Skeletal muscle cell (primary cell): ENCODE results near the gene WDR73.
"Not testable (repeated sequence)": the region's sequence is repeated elsewhere in the genome, so short reads cannot be mapped to it uniquely, and the experiment has no call there.

Experiments
- DNase-seq: peaks from one replicate; pipeline ENCODE4 v3.0.0-alpha.2; 2010; ENCODE audit warnings: low read depth
- H3K4me3 ChIP-seq: 2 replicates; pipeline ENCODE4 v1.5.1; 2011; ENCODE audit warnings: low read depth, mild to moderate bottlenecking, control low read depth, low read length, moderate library complexity

WDR73 gene

GRCh38 chr15:84653910-84654688 lies at the start of gene WDR73:
TSS of gene WDR73 (minus strand) at chr15:84654283. CDS start at chr15:84654274, 9 bp downstream.
- peak within 1 kb of the TSS; percentile 86 for H3K4me3 ChIP-seq
- DNase-seq, result peak; percentile 85

- no peak overlapping the region for H3K4me3 ChIP-seq
- DNase-seq, result no peak
Observed at GRCh38 chr15:84703808-84704207, 49.7 kb upstream of the WDR73 start.

GRCh38 chr15:84702961-84703482 lies 48.9 kb upstream of the WDR73 start:
- H3K4me3 ChIP-seq, result no peak overlapping the region

GRCh38 chr15:84699538-84700191 lies 45.6 kb upstream of the WDR73 start:
- DNase-seq, result no peak
- no peak overlapping the region for H3K4me3 ChIP-seq

More at GRCh38 chr15:84702961-84703482, 48.9 kb upstream of the WDR73 start:
- no peak for DNase-seq

- no peak overlapping the region for H3K4me3 ChIP-seq
- DNase-seq, result no peak
Observed at GRCh38 chr15:84697236-84697990, 43.3 kb upstream of the WDR73 start.

- H3K4me3 ChIP-seq, result no peak overlapping the region
- DNase-seq, result no peak
Observed at GRCh38 chr15:84696757-84697156, 42.7 kb upstream of the WDR73 start.

GRCh38 chr15:84690342-84690741 lies 36.3 kb upstream of the WDR73 start:
- no peak overlapping the region for H3K4me3 ChIP-seq
- no peak for DNase-seq

- H3K4me3 ChIP-seq, result no peak overlapping the region
- DNase-seq, result no peak
Observed at GRCh38 chr15:84689858-84690257, 35.8 kb upstream of the WDR73 start.

GRCh38 chr15:84686446-84686845 lies 32.4 kb upstream of the WDR73 start:
- not testable (repeated sequence) for H3K4me3 ChIP-seq, DNase-seq

- no peak overlapping the region for H3K4me3 ChIP-seq
- DNase-seq, result peak; percentile 70
Observed at GRCh38 chr15:84685304-84685703, 31.2 kb upstream of the WDR73 start.

GRCh38 chr15:84684092-84684491 lies 30.0 kb upstream of the WDR73 start:
- no peak overlapping the region for H3K4me3 ChIP-seq
- no peak for DNase-seq

GRCh38 chr15:84681831-84682230 lies 27.7 kb upstream of the WDR73 start:
- H3K4me3 ChIP-seq, result no peak overlapping the region
- DNase-seq, result peak; percentile 32

GRCh38 chr15:84671211-84671610 lies 17.1 kb upstream of the WDR73 start:
- H3K4me3 ChIP-seq, result no peak overlapping the region
- peak; percentile 48 for DNase-seq

GRCh38 chr15:84669726-84670125 lies 15.6 kb upstream of the WDR73 start:
- no peak for DNase-seq

GRCh38 chr15:84668221-84668982 lies 14.3 kb upstream of the WDR73 start:
- no peak overlapping the region for H3K4me3 ChIP-seq
- DNase-seq, result no peak

More at GRCh38 chr15:84669726-84670125, 15.6 kb upstream of the WDR73 start:
- no peak overlapping the region for H3K4me3 ChIP-seq

GRCh38 chr15:84666373-84666772 lies 12.3 kb upstream of the WDR73 start:
- no peak for DNase-seq
- no peak overlapping the region for H3K4me3 ChIP-seq

- no peak overlapping the region for H3K4me3 ChIP-seq
- DNase-seq, result no peak
Observed at GRCh38 chr15:84661001-84661400, 6.9 kb upstream of the WDR73 start.

GRCh38 chr15:84659904-84660781 lies 6.1 kb upstream of the WDR73 start:
- DNase-seq, result no peak
- no peak overlapping the region for H3K4me3 ChIP-seq
